ENCODE measurements around the gene SLC35E2B. TPM values are rescaled to one million over a fixed set of nuclear protein-coding genes. Genes with fewer than 3 reads are reported as not detected.
"Not testable (repeated sequence)": the region's sequence is repeated elsewhere in the genome, so short reads cannot be mapped to it uniquely, and the experiment has no call there.

The SLC35E2B gene
- total RNA-seq: 19.1 TPM
- long read RNA-seq, full-length matches to known transcripts: 4 of 15 reads
- long read RNA-seq, partial matches to known transcripts: 0 of 15 reads
- long read RNA-seq, other reads (novel, unspliced or antisense): 11 of 15 reads

GRCh38 chr1:1692714-1693647 lies at the start of gene SLC35E2B:
Gene SLC35E2B, minus strand, starts transcription at chr1:1692795. Its CDS starts 16,096 bp downstream, at chr1:1676699.
- peak; percentile 97 for DNase-seq (ENCODE audit: low spot score)
- intact Hi-C loops (cut with DNase I): not testable (repeated sequence)

DNA sequence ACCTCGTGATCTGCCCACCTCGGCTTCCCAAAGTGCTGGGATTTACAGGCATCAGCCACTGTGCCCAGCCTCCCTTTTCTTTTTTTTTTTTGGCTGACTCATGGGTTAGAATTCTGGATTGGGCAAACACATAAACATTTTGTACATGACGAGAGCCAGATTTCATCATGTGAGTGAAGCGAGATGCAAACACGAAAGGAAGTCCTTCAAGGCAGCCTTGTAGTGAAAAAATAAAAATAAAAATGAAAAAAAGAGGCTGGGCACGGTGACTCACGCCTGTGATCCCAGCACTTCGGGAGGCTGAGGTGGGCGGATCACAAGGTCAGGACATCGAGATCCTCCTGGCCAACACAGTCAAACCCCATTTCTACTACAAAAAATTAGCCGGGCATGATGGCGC lies 48.4 kb upstream of the SLC35E2B start:
- DNase-seq (ENCODE audit: low spot score); intact Hi-C loops (cut with DNase I): not testable (repeated sequence)

DNA sequence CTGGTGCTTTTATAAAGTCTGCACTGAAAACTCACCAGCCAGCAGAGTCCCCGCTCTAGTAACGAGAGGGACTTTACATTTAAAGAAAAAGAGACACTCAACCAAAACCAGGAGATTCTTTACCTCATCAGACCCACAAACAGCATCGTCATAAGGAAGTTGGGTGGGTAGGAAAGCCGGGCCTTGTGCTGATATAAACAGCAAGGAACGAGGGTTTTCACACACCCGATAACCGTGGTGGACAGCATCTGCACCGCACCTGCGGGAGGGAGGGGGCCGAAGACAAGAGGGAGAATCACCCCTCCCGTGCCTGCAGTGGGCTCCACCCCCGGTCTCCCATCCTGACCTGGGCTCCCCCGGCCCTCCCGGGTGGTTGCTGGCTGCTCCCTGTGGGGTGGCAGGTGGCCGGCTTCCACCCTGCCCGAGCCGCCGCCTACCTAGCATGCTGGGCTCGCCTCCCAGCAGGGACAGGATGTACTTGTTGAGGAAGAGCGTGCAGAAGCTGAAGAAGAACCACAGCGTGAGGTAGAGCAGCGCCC lies 46.3 kb upstream of the SLC35E2B start:
- intact Hi-C loops (cut with DNase I); DNase-seq (ENCODE audit: low spot score): not testable (repeated sequence)

DNA sequence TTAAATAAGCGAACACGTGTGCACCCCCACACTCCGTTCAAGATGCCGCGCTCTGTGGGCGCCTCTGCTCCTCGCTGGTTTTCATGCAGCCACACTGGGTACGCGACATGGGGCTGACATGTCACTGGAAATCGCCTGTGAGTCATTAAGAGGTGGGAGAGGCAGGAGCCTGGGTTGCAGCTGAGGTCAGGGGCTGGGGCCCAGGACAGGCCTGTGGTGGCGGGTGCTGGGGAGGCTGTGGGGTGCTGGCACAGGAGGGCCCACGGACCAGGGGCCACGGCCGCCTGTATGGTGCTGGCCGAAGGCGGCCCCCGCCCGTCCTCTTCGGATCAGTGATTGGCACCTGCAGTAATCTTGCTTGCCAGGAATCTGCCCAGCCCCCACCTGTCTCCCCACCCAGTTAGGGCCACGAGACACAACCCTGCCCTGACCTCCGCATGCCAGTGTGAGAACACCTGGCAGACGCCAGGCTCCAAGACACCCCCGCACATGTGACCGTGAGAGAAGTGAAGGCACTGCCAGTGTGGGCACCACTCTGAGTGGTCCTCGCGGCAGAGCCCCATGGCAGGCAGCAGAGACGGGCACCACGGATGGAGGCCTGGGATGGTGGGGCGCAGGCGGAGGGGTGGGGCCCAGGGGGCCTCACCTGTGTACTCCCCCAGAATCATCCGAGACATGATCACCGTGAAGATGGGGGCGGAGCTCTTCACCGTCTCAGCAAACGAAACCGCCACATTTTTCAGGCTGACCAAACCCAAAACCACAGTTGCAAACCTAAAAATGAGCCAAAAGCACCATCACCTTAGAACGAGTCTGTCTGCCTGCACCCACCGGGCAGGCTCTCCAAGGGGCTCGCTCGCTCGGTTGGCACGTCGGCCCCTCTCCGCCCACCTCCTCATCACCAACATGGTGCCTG lies 45.3 kb upstream of the SLC35E2B start:
- DNase-seq (ENCODE audit: low spot score); intact Hi-C loops (cut with DNase I): not testable (repeated sequence)

DNA sequence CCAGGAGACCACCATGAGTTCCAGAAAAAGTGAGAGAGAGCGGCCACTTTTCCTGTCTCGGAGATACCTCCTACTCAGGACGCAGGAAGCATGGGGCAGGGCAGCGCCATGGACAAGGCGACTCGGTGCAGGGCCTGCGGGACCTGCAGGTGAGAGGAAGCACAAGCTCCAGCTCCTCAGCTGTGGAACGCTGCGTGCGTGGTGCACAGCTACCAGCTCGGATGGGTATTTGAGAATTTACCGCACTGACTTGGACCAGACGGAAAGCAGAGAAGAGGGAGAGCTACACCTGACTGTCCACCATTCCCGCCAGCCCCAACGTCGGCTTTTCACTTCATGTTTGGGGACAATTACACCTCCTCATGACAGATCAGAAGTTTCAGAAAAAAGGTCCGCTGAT lies 39.8 kb upstream of the SLC35E2B start:
- DNase-seq (ENCODE audit: low spot score): no peak
- intact Hi-C loops (cut with DNase I): no loop called here

GRCh38 chr1:1730870-1731269 lies 38.3 kb upstream of the SLC35E2B start:
- no peak for DNase-seq (ENCODE audit: low spot score)
- intact Hi-C loops (cut with DNase I): no loop called here

- intact Hi-C loops (cut with DNase I); DNase-seq (ENCODE audit: low spot score): not testable (repeated sequence)
Measured at GRCh38 chr1:1730230-1730629, 37.6 kb upstream of the SLC35E2B start.

- DNase-seq (ENCODE audit: low spot score); intact Hi-C loops (cut with DNase I): not testable (repeated sequence)
Measured at GRCh38 chr1:1729116-1729816, 36.7 kb upstream of the SLC35E2B start.

DNA sequence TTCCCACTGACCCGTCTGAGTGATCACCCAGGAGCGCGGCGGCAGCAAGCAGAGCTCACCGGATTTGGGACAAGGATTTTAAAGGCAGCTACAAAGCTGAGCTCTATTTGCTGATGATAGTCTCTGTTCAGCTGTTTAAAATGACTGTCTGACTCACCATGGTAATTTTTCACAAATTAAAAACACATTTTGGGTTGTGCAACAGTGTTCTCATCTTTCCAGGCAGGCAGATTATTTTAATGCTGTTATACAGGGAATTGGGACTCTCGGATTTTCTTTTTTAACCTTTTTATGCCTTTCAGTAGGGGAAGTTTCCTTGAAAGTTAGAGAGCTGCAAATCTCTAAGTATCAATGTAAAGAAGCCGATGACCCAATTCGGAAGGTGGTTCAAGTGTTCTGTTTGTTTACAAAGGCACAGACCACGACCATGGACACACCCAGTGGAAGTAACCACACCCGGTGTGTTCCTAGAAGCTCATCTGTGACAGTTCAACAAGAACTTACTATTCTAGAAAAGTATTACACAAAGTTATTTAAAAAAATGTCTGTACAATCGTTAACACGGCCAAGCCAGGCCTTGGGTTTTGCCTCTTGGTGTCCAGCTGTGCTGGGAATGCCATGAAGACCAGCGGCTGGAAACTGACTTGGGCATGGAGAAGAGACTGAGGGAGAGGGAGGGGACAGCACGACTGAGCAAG lies 35.9 kb upstream of the SLC35E2B start:
- intact Hi-C loops (cut with DNase I); DNase-seq (ENCODE audit: low spot score): not testable (repeated sequence)

- DNase-seq (ENCODE audit: low spot score); intact Hi-C loops (cut with DNase I): not testable (repeated sequence)
Measured at GRCh38 chr1:1727131-1727651, 34.6 kb upstream of the SLC35E2B start.

- intact Hi-C loops (cut with DNase I); DNase-seq (ENCODE audit: low spot score): not testable (repeated sequence)
Measured at GRCh38 chr1:1726088-1726487, 33.5 kb upstream of the SLC35E2B start.

GRCh38 chr1:1724035-1724864 lies 31.7 kb upstream of the SLC35E2B start, which contains the start of gene CDK11A:
Gene CDK11A, minus strand, starts transcription at chr1:1724357. Its CDS starts 1,539 bp downstream, at chr1:1722818.
- intact Hi-C loops (cut with DNase I): not testable (repeated sequence)
- peak; percentile 99 for DNase-seq (ENCODE audit: low spot score)

DNA sequence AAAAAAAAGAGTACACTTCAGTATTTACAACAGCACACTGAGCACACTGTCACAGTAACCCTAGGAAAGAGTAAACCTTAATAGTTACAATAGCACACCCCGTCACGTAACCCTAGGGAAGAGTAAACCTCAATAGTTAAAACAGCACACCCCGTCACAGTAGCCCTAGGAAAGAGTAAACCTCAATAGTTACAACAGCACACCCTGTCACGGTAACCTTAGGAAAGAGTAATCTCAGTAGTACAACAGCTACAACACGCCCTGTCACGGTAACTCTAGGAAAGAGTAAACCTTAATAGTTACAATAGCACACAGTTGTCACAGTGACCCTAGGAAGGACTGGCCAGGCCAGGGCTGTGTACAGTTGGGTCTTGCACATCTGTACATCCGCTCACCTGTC lies 28.6 kb upstream of the SLC35E2B start:
- intact Hi-C loops (cut with DNase I): no loop called here
- DNase-seq (ENCODE audit: low spot score): no peak

DNA sequence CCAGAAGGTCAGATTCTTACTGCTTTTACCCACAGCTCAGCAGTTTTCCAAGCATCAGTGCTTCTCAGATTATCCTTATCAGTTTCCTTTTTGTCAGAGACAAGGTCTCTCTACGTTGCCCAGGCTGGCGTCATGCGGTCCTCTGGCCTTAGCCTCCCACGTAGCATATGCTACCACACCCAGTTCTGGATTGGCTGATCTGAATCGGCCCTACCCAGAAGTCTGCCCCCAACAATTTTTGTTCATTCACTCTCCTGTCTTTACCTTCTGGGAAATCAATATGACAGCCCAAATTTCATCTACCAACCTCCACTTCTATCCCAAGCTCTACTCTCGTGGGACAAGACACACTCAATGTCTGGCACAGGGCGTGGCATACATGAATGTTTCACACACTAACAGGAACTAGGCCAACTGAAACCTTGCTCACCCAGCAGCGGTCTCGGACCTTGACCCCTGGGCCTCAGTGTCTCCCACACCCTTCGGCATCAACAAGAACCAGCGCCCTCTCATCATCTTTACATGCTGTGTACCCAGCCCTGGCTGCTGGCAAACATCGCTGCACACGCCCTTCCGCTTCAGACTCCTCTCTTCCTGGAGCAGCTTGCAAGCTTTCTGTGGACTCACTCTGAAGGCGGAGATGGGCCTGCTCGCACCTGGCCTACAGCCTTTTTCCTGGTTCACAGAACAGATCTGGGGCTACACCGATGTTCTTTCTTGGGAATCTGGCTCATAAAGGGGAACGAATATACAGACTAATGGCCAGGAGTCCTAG lies 22.7 kb upstream of the SLC35E2B start:
- intact Hi-C loops (cut with DNase I); DNase-seq (ENCODE audit: low spot score): not testable (repeated sequence)

DNA sequence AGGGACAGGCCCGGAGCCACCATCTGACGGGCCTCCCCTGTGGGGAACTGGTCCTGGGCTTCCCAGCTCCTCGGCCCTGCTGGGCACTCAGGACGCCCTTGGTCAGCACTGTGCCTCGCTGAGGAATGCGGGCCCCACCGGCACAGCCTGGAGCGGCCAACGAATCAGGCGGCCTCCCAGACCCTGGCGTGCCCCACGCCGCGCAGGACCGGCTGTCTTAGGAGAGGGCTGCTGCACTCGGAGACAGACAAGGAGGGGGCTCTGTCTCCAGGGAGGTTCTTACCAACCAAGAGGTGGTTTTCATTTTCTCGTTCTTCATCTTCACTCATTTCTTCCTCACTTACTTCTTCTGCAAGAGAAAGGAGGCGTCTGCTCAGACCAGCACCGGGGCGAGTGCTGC lies 15.3 kb upstream of the SLC35E2B start:
- DNase-seq (ENCODE audit: low spot score); intact Hi-C loops (cut with DNase I): not testable (repeated sequence)

DNA sequence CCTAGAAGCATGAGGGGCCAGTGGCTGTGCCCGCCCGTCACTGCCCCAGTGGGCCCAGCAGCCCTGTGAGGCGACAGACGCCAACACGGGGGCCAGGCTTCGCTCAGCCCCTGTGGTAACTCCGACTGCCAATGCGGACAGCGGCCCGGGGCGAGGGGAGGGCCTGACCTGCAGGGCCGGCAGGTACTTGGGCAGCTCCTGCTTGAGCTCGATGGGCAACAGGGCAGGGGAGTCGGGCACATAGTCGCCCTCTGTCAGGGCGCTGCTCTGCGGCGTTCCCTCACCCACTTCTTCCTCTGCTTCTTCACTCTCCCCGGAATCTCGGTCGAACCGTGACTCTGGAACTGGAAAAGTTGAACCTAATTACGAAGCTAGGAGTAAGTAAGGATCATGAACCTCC lies 14.6 kb upstream of the SLC35E2B start:
- intact Hi-C loops (cut with DNase I); DNase-seq (ENCODE audit: low spot score): not testable (repeated sequence)

Data from cardiac septum (tissue), 1 donor.